GM21723 (cell line): ENCODE results near the gene DNAH10.
"Not testable (repeated sequence)": the region's sequence is repeated elsewhere in the genome, so short reads cannot be mapped to it uniquely, and the experiment has no call there.

Experiments used
- ATAC-seq: cut with Tn5 transposase; IDR thresholded peaks from one replicate; pipeline ENCODE4 v1.9.1; 2021; ENCODE audit warnings: mild to moderate bottlenecking, moderate library complexity; ENCODE audit not compliant: unreplicated experiment

The DNAH10 gene

DNA sequence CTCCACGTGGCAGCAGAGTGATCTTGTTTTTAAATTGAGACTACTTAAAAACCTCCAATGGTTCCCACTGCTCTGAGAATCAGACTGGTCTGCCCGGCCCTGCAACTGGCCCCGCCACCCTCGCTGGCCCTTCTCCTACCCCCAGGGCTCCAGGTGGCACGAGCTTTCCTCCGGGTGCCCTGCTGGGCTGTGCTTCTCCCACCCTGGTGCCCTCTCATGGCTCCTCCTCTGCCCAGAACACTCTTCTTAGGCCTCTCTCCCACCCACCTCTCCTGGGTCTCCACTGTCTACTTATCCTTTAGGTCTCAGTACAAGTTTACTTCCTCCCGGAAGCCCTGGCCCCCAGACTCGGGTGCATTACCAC, 184.0 kb downstream of the DNAH10 start:
- no peak for ATAC-seq

DNA sequence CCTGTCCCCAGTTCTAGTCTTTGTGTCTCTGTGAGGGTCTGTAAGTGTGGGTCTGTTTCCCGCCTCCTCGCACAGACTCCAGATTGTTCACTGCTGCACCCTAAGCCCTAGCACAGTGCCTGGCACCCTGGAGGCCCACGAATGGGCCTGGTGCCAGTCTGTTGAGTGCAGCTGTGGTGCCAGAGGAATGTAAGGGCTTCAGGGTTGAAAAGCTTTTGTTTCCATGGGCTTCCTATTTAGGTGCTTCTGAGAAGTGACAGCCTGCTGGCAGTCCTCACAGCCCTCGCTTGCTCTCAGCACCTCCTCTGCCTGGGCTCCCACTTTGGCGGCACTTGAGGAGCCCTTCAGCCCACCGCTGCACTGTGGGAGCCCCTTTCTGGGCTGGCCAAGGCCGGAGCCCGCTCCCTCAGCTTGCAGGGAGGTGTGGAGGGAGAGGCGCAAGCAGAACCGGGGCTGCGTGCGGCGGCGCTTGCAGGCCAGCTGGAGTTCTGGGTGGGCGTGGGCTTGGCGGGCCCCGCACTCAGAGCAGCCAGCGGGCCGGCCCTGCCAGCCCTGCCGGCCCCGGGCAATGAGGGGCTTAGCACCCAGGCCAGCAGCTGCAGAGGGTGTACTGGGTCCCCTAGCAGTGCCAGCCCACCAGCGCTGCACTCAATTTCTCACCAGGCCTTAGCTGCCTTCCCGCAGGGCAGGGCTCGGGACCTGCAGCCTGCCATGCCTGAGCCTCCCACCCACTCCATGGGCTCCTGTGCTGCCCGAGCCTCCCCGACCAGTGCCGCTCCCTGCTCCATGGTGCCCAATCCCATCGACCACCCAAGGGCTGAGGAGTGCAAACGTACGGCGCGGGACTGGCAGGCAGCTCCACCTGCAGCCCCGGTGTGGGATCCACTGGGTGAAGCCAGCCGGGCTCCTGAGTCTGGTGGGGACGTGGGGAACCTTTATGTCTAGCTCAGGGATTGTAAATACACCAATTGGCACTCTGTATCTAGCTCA, 184.7 kb downstream of the DNAH10 start:
- not testable (repeated sequence) for ATAC-seq

DNA sequence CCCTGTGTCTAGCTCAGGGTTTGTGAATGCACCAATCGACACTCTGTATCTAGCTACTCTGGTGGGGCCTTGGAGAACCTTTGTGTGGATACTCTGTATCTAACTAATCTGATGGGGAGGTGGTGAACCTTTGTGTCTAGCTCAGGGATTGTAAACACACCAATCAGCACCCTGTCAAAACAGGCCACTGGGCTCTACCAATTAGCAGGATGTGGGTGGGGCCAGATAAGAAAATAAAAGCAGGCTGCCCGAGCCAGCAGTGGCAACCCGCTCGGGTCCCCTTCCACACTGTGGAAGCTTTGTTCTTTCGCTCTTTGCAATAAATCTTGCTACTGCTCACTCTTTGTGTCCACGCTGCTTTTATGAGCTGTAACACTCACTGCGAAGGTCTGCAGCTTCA, 185.4 kb downstream of the DNAH10 start:
- not testable (repeated sequence) for ATAC-seq

- ATAC-seq: no peak
Measured at GRCh38 chr12:123948401-123948795, 186.3 kb downstream of the DNAH10 start.

- ATAC-seq: no peak
Measured at GRCh38 chr12:123948796-123949769, 187.0 kb downstream of the DNAH10 start.

GRCh38 chr12:123949770-123950165, 187.7 kb downstream of the DNAH10 start:
- no peak for ATAC-seq

DNA sequence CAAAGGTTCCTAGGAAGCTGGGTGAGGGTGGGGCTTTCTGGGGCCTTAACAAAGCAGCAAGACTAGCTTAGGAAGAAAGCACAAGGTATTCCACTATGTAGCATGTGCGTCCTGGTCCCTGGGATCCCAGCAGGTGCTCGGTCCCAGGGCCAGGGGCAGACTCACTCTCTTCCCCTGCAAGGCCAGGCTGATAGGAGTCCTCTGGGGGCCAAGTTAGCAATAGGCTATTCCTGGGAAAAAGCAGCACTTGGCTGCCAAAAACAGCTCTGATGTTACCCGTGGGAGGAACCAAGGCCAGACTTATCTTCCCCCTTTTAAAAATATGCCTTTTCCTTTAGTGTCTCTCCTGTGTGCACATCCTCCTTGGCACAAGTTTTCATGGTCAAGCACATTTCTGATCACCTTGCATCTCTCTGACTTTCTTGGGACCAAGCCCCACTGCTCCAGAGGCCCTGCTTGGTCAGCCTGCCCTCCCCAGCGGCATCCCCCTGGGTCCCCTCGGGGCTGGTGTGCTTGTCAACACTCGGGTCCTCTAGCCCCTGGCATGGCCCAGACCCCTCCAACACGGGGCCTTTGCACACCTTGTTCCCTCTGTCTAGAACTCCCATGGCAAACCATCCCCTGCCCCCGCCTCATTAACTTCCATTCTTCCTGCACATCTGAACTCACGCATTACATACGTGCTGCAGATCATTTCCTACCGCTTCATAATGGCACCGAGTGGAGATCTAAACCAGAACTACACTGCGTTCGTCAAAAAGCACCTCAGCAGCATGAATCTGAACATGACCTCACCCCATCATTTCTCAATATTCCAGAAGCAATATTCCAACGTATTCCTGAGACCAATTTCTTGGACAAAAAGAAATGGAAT, 188.6 kb downstream of the DNAH10 start:
- ATAC-seq: no peak

GRCh38 chr12:123951467-123951866, 189.4 kb downstream of the DNAH10 start:
- no peak for ATAC-seq

- no peak for ATAC-seq
Measured at GRCh38 chr12:123952037-123952436, 189.9 kb downstream of the DNAH10 start.

GRCh38 chr12:123954647-123955350, 192.7 kb downstream of the DNAH10 start:
- ATAC-seq: no peak

DNA sequence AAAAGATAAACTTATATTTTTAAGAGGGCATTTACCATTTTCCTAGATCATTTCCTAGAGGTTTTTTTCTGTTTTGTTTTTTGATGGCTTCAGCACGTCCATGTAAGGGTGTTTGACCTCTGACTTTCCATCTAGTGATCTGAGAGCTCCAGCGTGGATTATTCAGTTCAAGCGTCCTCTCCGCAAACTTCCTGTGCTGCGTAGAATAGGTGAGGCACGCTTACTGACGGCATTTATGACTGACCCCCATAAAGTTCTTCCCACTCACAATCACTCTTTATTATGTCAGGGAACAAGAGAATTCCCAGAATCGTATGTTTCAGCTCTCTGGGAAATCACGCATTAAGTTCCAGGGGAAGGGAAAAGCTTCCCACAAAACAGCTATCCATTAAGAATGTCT, 194.1 kb downstream of the DNAH10 start:
- ATAC-seq: no peak

DNA sequence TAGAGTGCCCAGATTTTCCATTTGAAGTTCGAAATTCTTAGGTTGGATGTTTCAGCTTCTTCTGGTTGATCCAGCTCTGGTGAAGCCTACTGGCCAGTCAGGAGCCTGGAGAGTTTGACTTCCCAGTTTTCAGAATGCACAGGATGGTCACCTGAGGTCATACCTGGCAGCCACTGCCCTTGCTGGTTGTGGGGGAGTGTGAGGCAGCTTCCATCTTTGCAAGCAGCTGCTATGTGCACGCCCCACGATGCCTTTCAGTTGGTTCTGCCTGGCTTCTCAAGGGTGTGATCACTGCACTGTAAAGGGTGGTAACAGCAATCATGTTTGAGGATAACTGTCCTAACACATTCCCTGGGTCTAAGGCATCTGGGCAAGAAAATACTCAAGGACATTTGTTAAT, 195.1 kb downstream of the DNAH10 start:
- no peak for ATAC-seq

DNA sequence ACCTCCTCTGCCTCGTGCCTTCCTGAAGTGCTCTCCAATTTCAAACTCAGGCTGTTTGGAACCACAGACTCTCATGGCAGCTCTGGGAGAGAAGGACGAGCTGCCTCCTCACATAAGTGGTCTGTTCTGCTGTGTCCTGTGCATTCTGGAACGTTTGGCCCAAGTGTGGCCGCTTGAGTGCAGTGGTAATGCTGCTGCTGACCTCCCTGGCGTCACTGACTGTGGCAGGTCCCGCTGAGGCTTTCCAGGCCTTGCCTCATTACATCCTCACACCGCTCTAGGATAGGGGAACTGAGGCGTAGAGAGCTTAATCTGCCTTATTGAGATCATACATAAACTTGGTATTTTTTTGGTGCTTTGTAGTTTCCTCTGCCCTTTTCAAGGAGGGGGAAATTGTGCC, 196.4 kb downstream of the DNAH10 start:
- no peak for ATAC-seq

DNA sequence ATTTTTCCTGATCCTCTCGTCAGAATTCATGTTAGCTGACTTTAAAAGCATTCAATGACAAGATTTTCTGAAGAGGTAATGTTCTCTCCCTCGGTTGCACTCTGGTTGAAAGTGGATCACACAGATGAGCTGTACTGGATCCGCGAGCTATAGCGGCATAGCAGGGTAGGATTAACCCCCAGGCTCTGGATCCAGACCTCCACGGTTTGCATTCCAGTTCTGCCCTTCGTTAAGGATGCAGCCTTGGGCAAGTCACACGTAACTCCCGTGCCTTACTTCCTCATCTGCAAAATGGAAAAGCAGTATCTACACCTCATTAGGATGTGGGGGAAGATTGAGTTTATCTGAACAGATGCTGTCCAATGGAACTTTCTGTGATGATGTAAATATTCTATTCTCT, 196.8 kb downstream of the DNAH10 start:
- ATAC-seq: no peak

GRCh38 chr12:123960029-123960735, 198.1 kb downstream of the DNAH10 start:
- no peak for ATAC-seq

DNA sequence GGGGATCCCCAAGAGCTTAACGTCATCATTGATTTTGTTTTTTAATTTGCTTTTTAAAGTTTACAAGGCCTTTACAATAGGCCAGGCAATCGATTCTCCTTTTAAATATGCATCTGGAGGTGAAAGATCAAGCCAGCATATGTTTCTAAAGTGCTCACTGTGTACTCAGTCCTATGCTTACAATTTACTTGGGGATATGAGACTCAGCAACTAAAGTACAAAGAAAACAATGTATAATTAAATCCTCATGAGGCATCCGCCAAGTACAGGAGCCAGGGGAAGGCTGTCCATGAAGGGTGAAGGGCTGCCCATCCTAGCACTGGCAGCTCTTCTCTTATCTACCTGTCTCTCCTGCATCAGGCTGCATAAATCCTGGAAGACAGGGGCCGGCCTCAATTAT, 198.8 kb downstream of the DNAH10 start:
- ATAC-seq: no peak

GRCh38 chr12:123961585-123962345, 199.7 kb downstream of the DNAH10 start:
- no peak for ATAC-seq

GRCh38 chr12:123962513-123962912, 200.4 kb downstream of the DNAH10 start:
- ATAC-seq: no peak

DNA sequence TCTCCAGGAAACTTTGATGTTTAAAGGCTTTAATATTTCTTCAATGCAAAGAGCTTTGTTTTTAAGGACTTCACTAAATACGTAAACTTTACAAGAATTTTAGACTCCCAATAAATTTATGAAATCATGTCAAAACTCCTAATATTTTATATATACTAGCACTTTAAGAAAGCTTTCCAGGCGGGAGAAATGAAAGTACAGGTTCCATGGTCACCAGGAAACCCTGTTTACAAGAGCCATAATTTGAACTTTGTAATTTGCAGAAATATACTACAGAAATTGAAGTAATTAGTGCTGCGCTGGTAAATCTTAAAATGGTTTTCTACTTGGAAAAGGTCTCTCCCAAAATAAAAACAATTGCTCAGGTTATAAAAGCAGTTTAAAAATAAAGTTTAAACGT, 201.7 kb downstream of the DNAH10 start:
- ATAC-seq: no peak
